Upper lobe of left lung (tissue), 6 donors: ENCODE measurements around the gene PSMD8. TPM values are rescaled to one million over a fixed set of nuclear protein-coding genes. Genes with fewer than 3 reads are reported as not detected.

Experiments used
- ATAC-seq, 2 donors: fragments of 200-7000 bp; cut with Tn5 transposase; one replicate each; pipeline ENCODE4 v1.9.1; 2022; ENCODE audit warnings: mild to moderate bottlenecking in 2 of 2, moderate library complexity in 2 of 2; ENCODE audit not compliant: low FRiP score in 2 of 2
- DNase-seq, 2 donors: peaks; one replicate each; pipeline ENCODE4 v3.0.0-alpha.2; 2019 to 2020
- H3K27ac ChIP-seq, 4 donors: fragments of 200-600 bp; sonication (generic); one replicate each; pipeline ENCODE4 v1.5.1; 2016 to 2019
- H3K27me3 ChIP-seq, 4 donors: fragments of 200-600 bp; sonication (generic); one replicate each; pipeline ENCODE4 v1.5.1; 2017 to 2019
- H3K36me3 ChIP-seq, 4 donors: fragments of 200-600 bp; sonication (generic); one replicate each; pipeline ENCODE4 v1.5.1; 2016 to 2019
- H3K4me1 ChIP-seq, 4 donors: fragments of 200-600 bp; sonication (generic); one replicate each; pipeline ENCODE4 v1.5.1; 2018 to 2019
- H3K4me3 ChIP-seq, 4 donors: fragments of 200-600 bp; sonication (generic); one replicate each; pipeline ENCODE4 v1.5.1; 2017 to 2019; ENCODE audit warnings: mild to moderate bottlenecking in 2 of 4, moderate library complexity in 1 of 4
- H3K9me3 ChIP-seq, 4 donors: fragments of 200-600 bp; sonication (generic); one replicate each; pipeline ENCODE4 v1.5.1; 2018 to 2019
- CTCF ChIP-seq, 6 experiments: fragments of 450-650 bp in 4 of 6; fragments of 200-600 bp in 2 of 6; sonication (generic) in 2 of 6; IDR thresholded peaks; one replicate each; pipeline ENCODE4 v1.5.1; 2016 to 2019; ENCODE audit warnings: antibody characterized with exemption in 6 of 6
- EP300 ChIP-seq, 4 donors: sonication (generic); formaldehyde crosslinking; IDR thresholded peaks; one replicate each; pipeline ENCODE4 v1.5.1; 2017; ENCODE audit warnings: antibody characterized with exemption in 4 of 4, control low read depth in 2 of 4
- POLR2A ChIP-seq, 4 donors: fragments of 450-650 bp; IDR thresholded peaks; one replicate each; pipeline ENCODE4 v1.5.1; 2016 to 2017; ENCODE audit warnings: antibody characterized with exemption in 4 of 4, mild to moderate bottlenecking in 2 of 4
- POLR2AphosphoS5 ChIP-seq, 2 donors: sonication (generic); formaldehyde crosslinking; IDR thresholded peaks; one replicate each; pipeline ENCODE4 v1.5.1; 2017; ENCODE audit warnings: antibody characterized with exemption in 2 of 2
- WGBS, 2 donors: methylation state at CpG; one replicate each; pipeline ENCODE4 v1.1.5; 2017 to 2018; 5-methylcytosine and 5-hydroxymethylcytosine counted together
- total RNA-seq, 6 donors: library from RNA; depleted of rRNA in 4 of 6; stranded (reverse); fragments of >200 nt in 4 of 6; gene quantifications; one replicate each; pipeline versions ENCODE4 v1.1.0 to v1.2.1, GENCODE V29; 2016 to 2021
- donor health status: DM: no; HTN: no; CAD: no; lungs with moderate emphysema.
- donor health status: DM: no; HTN: yes; CAD: no; lungs with severe emphysema.

PSMD8 gene
- total RNA-seq, 6 donors from 2014 or later, result 66.0 to 213 (median 121) TPM

DNA sequence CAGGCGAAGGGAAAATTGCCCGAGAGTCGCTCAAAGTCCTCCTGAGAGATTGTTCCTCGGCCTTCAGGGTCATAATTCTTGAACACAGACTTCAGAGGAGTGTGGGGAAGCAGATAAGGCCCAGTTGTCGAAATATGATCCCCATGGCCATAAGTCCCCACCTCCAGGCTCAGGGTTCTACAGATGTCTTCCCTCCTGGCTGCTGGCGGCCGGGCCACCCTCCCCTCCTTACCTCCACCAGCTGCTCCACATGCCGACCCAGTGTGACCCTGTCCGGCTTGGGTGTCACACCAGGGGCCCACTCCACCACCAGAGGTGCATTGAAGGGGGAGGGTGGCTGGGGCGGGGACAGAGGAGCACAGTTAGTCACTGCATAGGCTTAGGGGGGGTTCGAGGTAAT is 38.6 kb downstream of the PSMD8 start:
- ATAC-seq (no peak), DNase-seq (peak in 1 of 2 donors; percentile 43)
- no peak overlapping the region for H3K27ac ChIP-seq
- no peaks in the 10 kb centered on the region for H3K27me3 ChIP-seq
- WGBS, 2 donors, result 76 to 86% methylated on average over 7 to 11 of the region's 11 CpGs
- H3K9me3 ChIP-seq, result no peaks in the 10 kb centered on the region
- peaks cover 0 to 13% (median 4%) of the 10 kb centered on the region in 4 donors for H3K36me3 ChIP-seq
- H3K4me1 ChIP-seq, result peaks cover 6 to 10% (median 7%) of the 10 kb centered on the region in 4 donors
- TF ChIP-seq CTCF (IDR thresholded peaks at IDR 0.05), result no peak
- TF ChIP-seq POLR2A (IDR thresholded peaks at IDR 0.05), result no peak
- TF ChIP-seq EP300 (IDR thresholded peaks at IDR 0.05), result no peak
- no peak for TF ChIP-seq POLR2AphosphoS5 (IDR thresholded peaks at IDR 0.05)
- no peak overlapping the region for H3K4me3 ChIP-seq

DNA sequence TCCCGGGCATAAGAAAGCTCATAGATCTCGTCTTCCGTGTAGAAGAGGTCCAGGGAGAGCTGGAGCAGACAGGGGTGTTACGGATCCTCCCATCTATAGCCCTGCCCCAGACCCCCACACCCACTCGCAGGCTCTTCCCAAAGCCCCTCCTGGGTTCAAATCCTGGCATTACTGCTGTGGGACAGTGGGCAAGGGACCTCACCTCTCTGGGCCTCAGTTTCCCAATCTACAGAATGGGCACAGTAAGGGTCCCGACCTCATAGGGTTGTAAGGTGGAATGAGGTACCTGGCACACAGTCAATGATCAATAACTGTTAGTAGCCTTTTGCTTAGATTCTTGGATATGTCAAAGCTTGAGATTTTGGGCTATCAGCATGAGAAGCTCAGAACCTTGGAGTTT is 39.0 kb downstream of the PSMD8 start:
- Histone ChIP-seq H3K4me3 (no peak overlapping the region), H3K9me3 (no peaks in the 10 kb centered on the region), H3K36me3 (peaks cover 0 to 8% (median 2%) of the 10 kb centered on the region in 4 donors), H3K27ac (no peak overlapping the region), H3K4me1 (peaks cover 11 to 15% (median 12%) of the 10 kb centered on the region in 4 donors), H3K27me3 (peaks cover 0 to 3% (median 0%) of the 10 kb centered on the region in 4 donors)
- no peak for DNase-seq
- TF ChIP-seq POLR2A (IDR thresholded peaks at IDR 0.05) (no peak), POLR2AphosphoS5 (IDR thresholded peaks at IDR 0.05) (no peak), EP300 (IDR thresholded peaks at IDR 0.05) (no peak), CTCF (IDR thresholded peaks at IDR 0.05) (no peak)
- ATAC-seq, result no peak
- WGBS, 2 donors, result 84 to 90% methylated on average over 5 to 6 of the region's 6 CpGs

- peak overlapping the region in 3 of 4 donors; percentile 58 to 77 (median 74) for H3K27ac ChIP-seq
- H3K27me3 ChIP-seq, result peaks cover 0 to 3% (median 0%) of the 10 kb centered on the region in 4 donors
- no peaks in the 10 kb centered on the region for H3K9me3 ChIP-seq
- peaks cover 13 to 15% (median 14%) of the 10 kb centered on the region in 4 donors for H3K4me1 ChIP-seq
- ATAC-seq, result no peak
- H3K4me3 ChIP-seq, result no peak overlapping the region
- peaks cover 0 to 5% (median 1%) of the 10 kb centered on the region in 4 donors for H3K36me3 ChIP-seq
- 83 to 88% methylated on average over 8 of the region's 8 CpGs for WGBS, 2 donors
- DNase-seq, result no peak
- TF ChIP-seq POLR2AphosphoS5 (IDR thresholded peaks at IDR 0.05) (no peak), POLR2A (IDR thresholded peaks at IDR 0.05) (no peak), EP300 (IDR thresholded peaks at IDR 0.05) (no peak), CTCF (IDR thresholded peaks at IDR 0.05) (no peak)
Observed at GRCh38 chr19:38417146-38417543, 42.8 kb downstream of the PSMD8 start.

DNA sequence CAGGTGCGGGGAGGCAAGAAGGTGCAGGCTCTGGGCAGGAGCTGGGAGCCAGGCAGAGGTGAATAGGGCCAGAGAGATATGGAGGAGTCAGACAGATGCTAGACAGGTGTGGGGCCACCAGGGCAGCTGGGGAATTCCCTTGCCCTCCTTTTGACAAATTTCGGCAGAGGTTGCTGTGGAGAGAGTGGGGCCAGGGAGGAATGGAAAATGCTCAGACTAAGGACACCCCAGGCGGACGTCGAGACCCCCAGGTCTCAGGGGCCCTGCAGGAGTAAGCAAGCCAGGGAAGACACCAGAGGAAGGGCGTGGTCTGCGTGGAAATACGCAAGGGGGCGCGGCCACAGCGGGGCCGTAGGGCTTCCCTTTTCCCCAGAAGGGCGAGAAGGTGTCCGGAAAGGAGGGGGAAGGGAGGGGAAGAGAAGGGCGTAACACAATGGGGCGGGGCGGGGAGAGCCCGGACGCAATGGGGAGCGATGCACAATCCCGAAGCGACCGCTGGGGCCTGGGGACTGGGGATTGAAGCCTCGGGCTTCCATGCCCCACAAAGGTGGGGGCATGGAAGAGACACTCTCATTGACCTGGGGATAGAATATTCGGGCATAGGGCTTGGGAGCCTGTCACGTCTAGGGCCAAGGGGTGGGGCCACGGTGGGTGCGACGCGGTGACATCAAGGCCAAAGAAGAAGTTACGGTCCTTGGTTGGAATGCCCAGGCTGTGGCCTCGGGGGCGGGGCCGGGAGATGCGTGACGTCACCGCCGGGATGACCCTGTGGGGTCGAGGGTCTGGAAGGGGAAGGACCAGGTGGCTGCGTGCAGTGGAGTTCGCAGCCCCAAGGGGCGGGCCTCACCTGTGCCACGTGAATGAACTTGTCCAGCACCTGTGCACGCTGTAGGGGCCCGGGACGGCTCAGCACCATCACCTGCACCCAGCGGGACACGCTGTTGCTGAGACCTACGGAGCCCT is 43.5 kb downstream of the PSMD8 start:
- Histone ChIP-seq H3K27ac (peak overlapping the region; percentile 58 to 77 (median 69)), H3K36me3 (peaks cover 0 to 5% (median 0%) of the 10 kb centered on the region in 4 donors), H3K4me3 (peak overlapping the region; percentile 20 to 43 (median 38)), H3K4me1 (peaks cover 13 to 15% (median 14%) of the 10 kb centered on the region in 4 donors), H3K9me3 (no peaks in the 10 kb centered on the region), H3K27me3 (peaks cover 0 to 3% (median 0%) of the 10 kb centered on the region in 4 donors)
- ATAC-seq (peak; percentile 90 to 91), DNase-seq (peak; percentile 85 to 93)
- no peak for TF ChIP-seq POLR2A (IDR thresholded peaks at IDR 0.05)
- no peak for TF ChIP-seq CTCF (IDR thresholded peaks at IDR 0.05)
- TF ChIP-seq POLR2AphosphoS5 (IDR thresholded peaks at IDR 0.05), result peak; percentile 24 to 32
- no peak for TF ChIP-seq EP300 (IDR thresholded peaks at IDR 0.05)
- 8 to 10% methylated on average over 29 to 42 of the region's 49 CpGs for WGBS, 2 donors
